SU-DHL-6 (cell line): ENCODE data around the gene MAGI3.

Experiments
- H2AFZ ChIP-seq: fragments of 200-600 bp; sonication (generic); 2 replicates; pipeline ENCODE4 v1.6.1; 2014; ENCODE audit warnings: low read depth, mild to moderate bottlenecking, moderate library complexity, mixed read lengths, antibody characterized with exemption, low read length; ENCODE audit not compliant: severe bottlenecking
- H3F3A ChIP-seq: fragments of 200-600 bp; shearing (Covaris generic); 2 replicates; pipeline ENCODE4 v1.6.0; 2016; ENCODE audit warnings: antibody characterized with exemption, mild to moderate bottlenecking; ENCODE audit not compliant: insufficient read depth
- H3K27ac ChIP-seq: fragments of 200-600 bp; sonication (generic); 2 replicates; pipeline ENCODE4 v1.5.1; 2016; ENCODE audit warnings: low read depth, mild to moderate bottlenecking, low read length, moderate library complexity, mixed read lengths
- H3K27me3 ChIP-seq: fragments of 200-600 bp; sonication (generic), shearing (Covaris generic); 2 replicates; pipeline ENCODE4 v1.6.0; 2014; ENCODE audit warnings: mild to moderate bottlenecking, low read length
- H3K36me3 ChIP-seq: fragments of 200-600 bp; sonication (generic); 2 replicates; pipeline ENCODE4 v1.6.1; 2014; ENCODE audit warnings: mild to moderate bottlenecking, low read length, mixed read lengths
- H3K4me2 ChIP-seq: fragments of 300-600, 200-600 bp; shearing (Covaris generic), sonication (generic); 2 replicates; pipeline ENCODE4 v1.6.0; 2014; ENCODE audit warnings: low read length, low read depth, mild to moderate bottlenecking; ENCODE audit not compliant: poor library complexity, severe bottlenecking
- H3K4me3 ChIP-seq: fragments of 200-600 bp; sonication (generic); 2 replicates; pipeline ENCODE4 v1.5.1; 2014; ENCODE audit warnings: antibody characterized with exemption, low read length, mild to moderate bottlenecking, mixed read lengths; ENCODE audit not compliant: insufficient read depth, poor library complexity, severe bottlenecking
- H3K79me2 ChIP-seq: fragments of 200-600 bp; sonication (generic); 2 replicates; pipeline ENCODE4 v1.6.1; 2014; ENCODE audit warnings: mild to moderate bottlenecking, low read length, moderate library complexity; ENCODE audit not compliant: insufficient read depth
- H3K9ac ChIP-seq: fragments of 200-600 bp; sonication (generic); 2 replicates; pipeline ENCODE4 v1.7.0; 2014; ENCODE audit warnings: mild to moderate bottlenecking, low read length
- H3K9me2 ChIP-seq: fragments of 200-600 bp; sonication (generic); replicated peaks from 2 replicates; pipeline ENCODE4 v1.6.1; 2014; ENCODE audit warnings: low read length; ENCODE audit not compliant: insufficient read depth
- H3K9me3 ChIP-seq: fragments of 200-600 bp; sonication (generic); 2 replicates; pipeline ENCODE4 v1.6.1; 2014; ENCODE audit warnings: low read length, mixed read lengths; ENCODE audit not compliant: insufficient read depth
- H4K20me1 ChIP-seq: fragments of 200-600 bp; sonication (generic); 2 replicates; pipeline ENCODE4 v1.6.1; 2014; ENCODE audit warnings: low read depth, mild to moderate bottlenecking, antibody characterized with exemption, low read length, moderate library complexity, mixed read lengths
- EZH2phosphoT487 ChIP-seq: fragments of 200-600 bp; sonication (generic), shearing (Covaris generic); conservative IDR thresholded peaks from 2 replicates; pipeline ENCODE4 v1.6.1; 2018; ENCODE audit warnings: mild to moderate bottlenecking, antibody characterized with exemption, low read length, moderate library complexity, mixed read lengths
- TF ChIP-seq, protein P1 (sequence below): fragments of 200-600 bp; sonication (generic); IDR thresholded peaks from one replicate; pipeline ENCODE4 v1.5.1; 2017; ENCODE audit warnings: antibody characterized with exemption, mild to moderate bottlenecking, low read length, moderate library complexity; ENCODE audit not compliant: insufficient read depth, poor library complexity, severe bottlenecking

Gene MAGI3

DNA sequence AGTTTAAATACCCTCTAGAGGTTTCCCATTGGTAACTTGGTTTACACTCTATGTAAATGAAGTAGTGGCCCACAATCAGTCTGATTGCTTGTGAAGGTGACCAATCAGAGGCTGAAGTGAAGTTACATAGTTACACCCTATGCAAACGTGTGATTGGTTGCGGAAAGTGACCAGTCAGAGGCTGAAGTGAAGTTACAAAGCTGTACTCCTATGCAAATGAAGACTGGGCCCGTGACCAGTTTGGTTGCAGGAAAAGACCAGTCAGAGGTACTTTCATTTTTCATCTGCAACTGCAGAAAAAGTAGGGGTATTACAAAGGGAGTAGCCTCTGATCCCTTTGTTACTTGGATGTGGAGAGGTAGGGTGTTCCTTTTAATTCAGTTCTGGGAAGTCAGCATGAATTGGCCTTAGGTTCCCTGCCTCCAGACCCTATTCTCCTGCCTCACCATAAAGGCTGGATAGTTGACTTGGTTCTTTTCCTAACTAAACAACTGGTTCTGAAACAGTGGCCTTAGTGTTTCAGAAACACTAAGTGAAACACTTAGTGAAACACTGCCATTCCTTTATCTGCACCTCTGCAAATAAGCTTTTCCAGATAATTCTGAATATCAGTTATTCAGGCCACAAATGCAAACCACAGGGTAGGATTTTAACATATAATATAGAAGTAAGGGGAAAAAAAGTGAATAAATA lies 39.3 kb downstream of the MAGI3 start:
- Histone ChIP-seq H3K9me2 (no peaks in the 10 kb centered on the region), H3K9ac (no peak overlapping the region), H2AFZ (no peak overlapping the region), H3K27me3 (no peaks in the 10 kb centered on the region), H3K4me2 (no peak overlapping the region), H3F3A (no peaks in the 10 kb centered on the region), H3K36me3 (no peaks in the 10 kb centered on the region), H4K20me1 (no peaks in the 10 kb centered on the region), H3K27ac (no peak overlapping the region), H3K4me3 (no peak overlapping the region), H3K79me2 (peaks cover 4% of the 10 kb centered on the region), H3K9me3 (no peaks in the 10 kb centered on the region)
- no peak for TF ChIP-seq EZH2phosphoT487
- TF ChIP-seq, protein P1, sequence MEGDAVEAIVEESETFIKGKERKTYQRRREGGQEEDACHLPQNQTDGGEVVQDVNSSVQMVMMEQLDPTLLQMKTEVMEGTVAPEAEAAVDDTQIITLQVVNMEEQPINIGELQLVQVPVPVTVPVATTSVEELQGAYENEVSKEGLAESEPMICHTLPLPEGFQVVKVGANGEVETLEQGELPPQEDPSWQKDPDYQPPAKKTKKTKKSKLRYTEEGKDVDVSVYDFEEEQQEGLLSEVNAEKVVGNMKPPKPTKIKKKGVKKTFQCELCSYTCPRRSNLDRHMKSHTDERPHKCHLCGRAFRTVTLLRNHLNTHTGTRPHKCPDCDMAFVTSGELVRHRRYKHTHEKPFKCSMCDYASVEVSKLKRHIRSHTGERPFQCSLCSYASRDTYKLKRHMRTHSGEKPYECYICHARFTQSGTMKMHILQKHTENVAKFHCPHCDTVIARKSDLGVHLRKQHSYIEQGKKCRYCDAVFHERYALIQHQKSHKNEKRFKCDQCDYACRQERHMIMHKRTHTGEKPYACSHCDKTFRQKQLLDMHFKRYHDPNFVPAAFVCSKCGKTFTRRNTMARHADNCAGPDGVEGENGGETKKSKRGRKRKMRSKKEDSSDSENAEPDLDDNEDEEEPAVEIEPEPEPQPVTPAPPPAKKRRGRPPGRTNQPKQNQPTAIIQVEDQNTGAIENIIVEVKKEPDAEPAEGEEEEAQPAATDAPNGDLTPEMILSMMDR = no peak

DNA sequence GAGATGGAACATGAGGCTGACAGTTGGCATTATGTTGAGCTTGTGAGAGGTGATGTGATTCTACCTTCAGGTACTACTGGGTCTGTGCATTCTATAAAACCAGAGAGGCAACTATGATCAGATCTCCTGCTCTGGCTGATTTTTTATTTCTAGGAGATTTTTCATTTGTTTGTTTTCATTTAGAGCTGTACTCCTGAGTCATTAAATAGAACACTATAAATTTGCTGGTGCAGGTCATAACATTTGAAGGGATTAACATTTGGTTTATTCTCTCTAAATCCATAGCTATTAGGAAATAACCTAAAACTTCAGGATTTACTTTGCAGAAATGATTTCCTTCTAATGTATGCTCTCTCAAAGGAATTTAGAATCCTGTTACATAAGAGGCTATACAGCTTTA lies 42.9 kb downstream of the MAGI3 start:
- H3K9me3 ChIP-seq = no peaks in the 10 kb centered on the region
- H4K20me1 ChIP-seq = peaks cover 5% of the 10 kb centered on the region; the same call in 1 of the 2 replicates
- no peaks in the 10 kb centered on the region for H3F3A ChIP-seq

DNA sequence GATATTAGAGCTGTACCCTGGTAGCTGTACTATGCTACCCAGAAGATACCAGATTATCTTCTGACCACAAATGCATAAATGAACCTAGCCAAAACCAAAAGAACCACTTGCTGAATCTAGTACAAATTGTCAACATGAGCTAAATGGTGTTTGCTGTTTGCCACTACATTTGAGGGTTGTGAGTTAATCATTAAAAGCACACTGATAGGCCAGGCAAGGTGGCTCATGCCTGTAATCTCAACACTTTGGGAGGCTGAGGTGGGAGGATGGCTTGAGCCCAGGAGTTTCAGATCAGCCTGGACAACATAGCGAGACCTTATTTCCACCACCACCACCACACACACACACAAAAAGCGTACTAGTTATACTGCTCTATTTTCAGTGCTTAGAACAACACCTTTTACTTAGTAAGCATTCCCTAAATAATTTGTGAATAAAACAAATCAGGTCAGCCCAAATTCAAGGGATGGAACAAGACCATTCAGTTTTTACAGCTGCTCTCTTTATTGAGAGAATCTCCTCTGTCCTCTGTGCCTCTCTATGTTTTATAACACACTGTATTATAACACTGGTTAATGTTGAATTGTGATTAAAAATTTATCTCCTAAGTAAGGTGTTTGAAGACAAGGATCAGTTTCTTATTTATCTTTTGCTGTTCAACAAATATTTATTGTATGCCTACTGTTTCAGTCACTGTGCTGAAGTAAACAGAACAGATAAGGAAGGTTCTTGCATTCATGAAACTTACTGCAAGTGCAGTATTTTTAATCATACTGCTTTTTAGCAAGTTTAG lies 44.0 kb downstream of the MAGI3 start:
- Histone ChIP-seq H3K27ac (no peak overlapping the region), H3K9ac (no peak overlapping the region), H3K4me2 (no peak overlapping the region), H3F3A (no peaks in the 10 kb centered on the region), H3K36me3 (no peaks in the 10 kb centered on the region), H3K4me3 (no peak overlapping the region), H3K9me2 (no peaks in the 10 kb centered on the region), H2AFZ (no peak overlapping the region), H3K9me3 (no peaks in the 10 kb centered on the region), H3K27me3 (no peaks in the 10 kb centered on the region), H3K79me2 (peaks cover 3% of the 10 kb centered on the region; the same call in 1 of the 2 replicates), H4K20me1 (peaks cover 5% of the 10 kb centered on the region; the same call in 1 of the 2 replicates)
- no peak for TF ChIP-seq EZH2phosphoT487
- TF ChIP-seq, protein P1 = no peak

More for the DNA sequence above, 42.9 kb downstream of the MAGI3 start:
- Histone ChIP-seq H3K79me2 (peaks cover 4% of the 10 kb centered on the region; the same call in 1 of the 2 replicates), H2AFZ (no peak overlapping the region), H3K4me2 (no peak overlapping the region), H3K9ac (no peak overlapping the region), H3K36me3 (no peaks in the 10 kb centered on the region), H3K9me2 (no peaks in the 10 kb centered on the region), H3K27ac (no peak overlapping the region), H3K27me3 (no peaks in the 10 kb centered on the region), H3K4me3 (no peak overlapping the region)
- no peak for TF ChIP-seq EZH2phosphoT487
- TF ChIP-seq, protein P1 = no peak
